NCI-H446 treated with DMSO at 0.1 percent for 48 hours (cell line): Measurements from ENCODE around the gene NFIA.
"Not testable (repeated sequence)": the region's sequence is repeated elsewhere in the genome, so short reads cannot be mapped to it uniquely, and the experiment has no call there.

Experiments
- DNase-seq: peaks from one replicate; lab custom pipeline; 2025; lab: John Stamatoyannopoulos, UW

Gene NFIA

GRCh38 chr1:61102041-61102440 is 19.7 kb downstream of the NFIA start:
- DNase-seq = no peak

GRCh38 chr1:61102621-61103020 is 20.3 kb downstream of the NFIA start:
- no peak for DNase-seq

DNA sequence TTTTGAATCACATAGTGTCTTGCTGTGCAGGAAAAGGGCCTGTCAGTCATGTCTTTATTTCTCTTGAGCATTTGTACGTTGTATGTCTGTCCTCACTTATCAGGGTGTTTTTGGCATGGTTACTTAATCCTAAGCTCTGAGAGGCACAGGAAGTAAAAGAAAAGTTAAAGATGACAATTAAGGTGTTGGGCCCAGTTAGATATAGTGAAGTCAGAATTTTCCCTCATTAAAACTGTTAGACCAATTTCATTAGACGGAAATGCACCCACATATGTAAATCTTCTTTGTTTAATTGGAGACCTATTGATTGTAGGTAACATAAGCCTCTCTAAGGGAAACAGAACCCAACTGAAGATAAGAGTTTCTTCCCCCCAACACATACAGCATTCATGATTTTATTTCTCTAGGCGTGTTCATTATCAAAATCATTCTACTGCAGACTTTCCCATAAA is 21.9 kb downstream of the NFIA start:
- DNase-seq = no peak

DNA sequence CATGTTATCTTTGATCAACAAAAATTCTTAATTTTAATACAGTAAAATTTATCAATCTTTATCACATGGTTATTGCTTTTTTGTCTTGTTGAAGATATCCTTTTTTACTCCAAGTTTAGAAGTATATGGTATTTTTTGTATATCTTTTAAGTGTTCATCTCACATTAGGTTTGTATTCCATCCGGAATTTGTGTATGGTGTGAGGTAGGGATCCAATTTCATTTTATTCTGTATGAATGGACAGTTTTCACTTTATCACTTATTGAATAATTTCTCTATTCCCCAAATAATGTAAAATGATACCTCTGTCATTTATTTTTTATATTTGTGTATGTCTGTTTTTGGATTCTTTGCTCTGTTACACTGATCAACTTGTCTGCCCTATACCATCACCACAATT is 25.3 kb downstream of the NFIA start:
- DNase-seq = no peak

GRCh38 chr1:61109158-61109557 is 26.8 kb downstream of the NFIA start:
- no peak for DNase-seq

- no peak for DNase-seq
These were observed 27.5 kb downstream of the NFIA start for GRCh38 chr1:61109910-61110309.

- DNase-seq = no peak
These were observed 28.2 kb downstream of the NFIA start for GRCh38 chr1:61110554-61110953.

DNA sequence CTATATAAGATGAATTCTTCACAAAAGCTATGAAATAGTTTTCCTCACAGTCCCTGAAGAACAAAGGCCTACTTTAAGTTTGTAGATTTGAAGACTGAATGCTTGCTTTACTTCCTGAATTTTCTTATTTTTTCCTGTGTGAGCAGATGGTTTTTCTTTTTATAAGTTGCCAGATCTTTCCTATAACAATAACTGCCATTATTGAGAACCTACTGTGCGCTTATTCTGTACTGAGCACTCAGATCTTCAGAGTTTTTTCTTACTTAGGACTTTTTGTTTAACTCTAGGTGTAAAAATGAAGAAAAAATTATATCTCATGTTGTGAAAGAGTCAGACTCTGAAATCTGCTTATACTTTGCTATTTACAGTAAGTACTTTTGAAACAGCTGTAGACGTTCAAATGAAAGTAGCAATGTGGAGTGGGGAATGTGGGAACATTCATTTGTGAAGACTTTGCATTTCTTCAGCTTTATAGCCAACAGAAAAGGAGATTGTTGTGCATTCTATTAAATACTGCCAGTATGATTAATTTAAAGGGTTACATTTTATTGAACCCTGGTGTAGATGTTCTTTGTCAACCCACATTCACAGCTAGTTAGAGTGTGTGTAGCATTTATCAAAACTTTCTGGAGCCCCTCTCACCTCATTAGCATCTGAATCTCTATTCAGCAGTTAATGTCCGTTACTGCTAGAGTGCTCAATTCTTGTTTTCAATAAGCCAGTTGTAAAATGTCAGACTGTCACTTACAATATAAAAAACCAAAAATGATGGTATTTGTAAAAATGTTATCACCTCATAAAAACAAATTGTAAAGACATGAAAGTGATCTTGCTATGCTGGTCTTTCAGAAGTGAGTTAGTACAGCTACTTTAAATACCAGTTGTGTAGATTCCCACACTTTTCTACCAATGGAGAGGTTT is 29.0 kb downstream of the NFIA start:
- no peak for DNase-seq

DNA sequence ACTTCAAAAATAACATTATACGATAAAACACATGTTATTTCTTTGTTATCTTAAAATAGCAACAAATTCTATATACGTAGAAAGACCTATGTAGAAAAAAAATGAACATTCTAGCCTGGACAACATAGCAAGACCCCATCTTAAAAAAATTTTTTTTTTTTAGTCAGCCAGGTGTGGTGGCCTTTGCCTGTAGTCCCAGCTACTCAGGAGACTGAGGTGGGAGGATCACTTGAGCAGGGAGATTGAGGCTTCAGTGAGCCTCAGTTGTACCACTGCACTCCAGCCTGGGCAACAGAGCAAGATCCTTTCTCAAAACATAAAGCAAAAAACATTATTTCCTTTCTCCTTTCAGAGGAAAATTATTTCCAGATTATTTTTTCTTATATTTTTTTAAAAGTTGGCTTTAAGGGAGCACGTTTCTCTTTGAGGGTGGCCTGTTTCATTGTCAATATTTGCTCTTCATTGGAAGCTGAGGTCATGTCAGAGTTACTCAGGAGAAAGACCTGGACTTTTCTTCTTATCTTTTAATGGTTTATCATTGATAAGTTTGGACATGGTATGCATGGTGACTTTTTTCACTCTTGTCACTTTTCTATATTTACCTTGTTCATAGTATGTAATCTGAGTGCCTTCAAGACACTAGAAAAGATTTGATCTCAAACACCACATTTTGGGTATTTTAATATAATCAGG is 32.0 kb downstream of the NFIA start:
- no peak for DNase-seq

GRCh38 chr1:61115436-61115835 is 33.1 kb downstream of the NFIA start:
- no peak for DNase-seq

GRCh38 chr1:61116421-61116820 is 34.1 kb downstream of the NFIA start:
- no peak for DNase-seq

DNA sequence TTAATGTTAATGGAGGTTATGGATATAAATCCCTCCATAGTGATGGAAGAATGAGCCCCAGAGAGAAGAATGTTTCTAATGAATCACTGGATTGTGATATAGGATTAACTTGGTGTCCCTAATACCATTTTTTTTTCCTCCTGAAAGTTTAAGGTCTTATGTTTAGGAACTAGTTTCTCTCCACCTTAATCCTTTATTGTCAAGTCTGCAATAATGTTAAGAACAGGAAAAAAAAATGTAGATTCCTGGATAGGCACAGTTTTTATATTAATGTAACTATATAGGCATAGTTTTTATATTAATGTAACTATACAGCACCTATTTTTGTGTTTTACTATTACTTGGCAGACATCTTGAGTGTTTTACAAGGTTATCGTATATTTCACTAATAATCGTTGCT is 34.9 kb downstream of the NFIA start:
- no peak for DNase-seq

DNA sequence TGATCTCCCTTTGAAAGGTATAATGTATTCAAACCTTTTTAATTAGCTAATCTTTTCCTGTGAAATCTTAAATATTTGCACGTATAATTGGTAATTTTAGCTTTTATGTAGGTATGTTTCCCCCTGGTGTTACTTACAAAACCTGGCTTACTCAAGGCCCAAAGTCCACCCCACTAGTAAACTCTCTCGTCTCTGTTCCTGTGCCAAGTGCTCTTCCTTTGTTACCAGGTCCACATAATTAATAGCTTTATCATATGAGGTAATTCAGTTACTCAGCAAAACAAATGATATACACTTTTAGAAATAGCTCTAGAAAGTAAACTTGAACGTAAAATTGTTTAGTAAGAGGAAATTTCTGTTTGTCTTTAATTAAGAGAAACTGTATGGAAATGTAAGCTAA is 36.7 kb downstream of the NFIA start:
- DNase-seq = peak; percentile 23

DNA sequence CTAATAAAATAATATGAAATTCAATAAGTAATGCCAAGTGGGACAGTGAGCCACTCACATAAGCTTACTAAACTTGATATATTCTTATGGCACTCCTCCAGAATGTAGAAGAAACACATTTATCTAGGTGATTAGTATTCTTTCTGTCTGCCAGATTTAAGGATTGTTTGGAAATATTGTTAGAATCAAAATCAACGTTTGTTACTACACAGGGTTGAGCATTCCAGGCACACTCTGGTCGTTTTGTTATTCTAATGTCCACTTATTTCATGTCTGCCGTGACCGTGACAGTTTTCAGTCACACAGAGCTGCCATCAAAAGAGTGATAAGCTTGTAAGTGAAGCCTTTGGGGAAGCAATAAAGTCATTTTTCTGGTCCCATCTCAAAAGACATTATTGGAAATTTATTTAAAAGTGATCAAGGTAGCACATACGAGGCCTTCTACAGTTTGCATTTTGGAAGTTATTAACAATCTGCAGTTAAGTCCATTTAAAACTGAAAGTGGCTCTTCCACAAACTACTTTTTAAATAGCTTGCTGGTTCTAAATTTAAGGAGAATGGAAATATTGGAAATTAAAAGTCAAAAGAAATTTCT is 38.0 kb downstream of the NFIA start:
- DNase-seq = no peak

DNA sequence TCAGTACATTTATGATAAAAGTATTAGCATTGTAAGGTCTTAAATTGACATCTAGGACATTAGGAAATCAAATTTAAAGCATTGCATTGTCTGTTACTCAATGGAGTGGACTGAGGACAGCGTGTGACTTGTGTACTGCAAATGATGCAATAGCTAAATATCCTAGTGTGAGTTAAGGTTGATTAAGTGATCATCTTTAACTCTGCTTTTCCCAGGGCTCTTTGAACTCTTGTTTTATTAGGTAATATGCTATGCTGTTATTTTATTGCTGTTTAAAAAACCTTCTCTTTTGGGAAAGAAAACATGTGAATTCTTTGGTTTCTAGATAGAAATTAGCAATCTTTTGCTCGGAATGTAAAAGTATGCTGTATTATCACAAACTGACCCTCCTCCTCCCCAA is 38.6 kb downstream of the NFIA start:
- no peak for DNase-seq

- no peak for DNase-seq
These were observed 39.3 kb downstream of the NFIA start for GRCh38 chr1:61121631-61122030.

DNA sequence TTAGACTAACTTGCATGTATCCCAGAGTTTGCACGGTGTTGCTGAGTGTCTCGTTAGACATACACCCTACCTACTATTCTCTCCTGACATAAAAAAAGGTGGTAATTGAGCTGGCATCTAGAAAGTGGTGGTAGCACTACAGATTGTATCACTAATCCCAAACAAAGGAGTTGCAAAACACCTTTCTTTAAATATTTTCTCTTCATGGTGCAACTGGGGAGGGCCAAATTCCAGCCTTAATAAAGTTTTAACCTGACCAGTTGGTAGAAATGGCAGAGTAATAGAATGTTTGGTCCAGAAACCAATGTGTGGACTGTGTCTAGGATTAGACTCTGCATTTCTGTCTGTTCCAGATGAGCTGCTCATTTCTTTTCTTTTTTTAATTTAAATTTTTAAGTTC is 40.0 kb downstream of the NFIA start:
- DNase-seq = no peak

DNA sequence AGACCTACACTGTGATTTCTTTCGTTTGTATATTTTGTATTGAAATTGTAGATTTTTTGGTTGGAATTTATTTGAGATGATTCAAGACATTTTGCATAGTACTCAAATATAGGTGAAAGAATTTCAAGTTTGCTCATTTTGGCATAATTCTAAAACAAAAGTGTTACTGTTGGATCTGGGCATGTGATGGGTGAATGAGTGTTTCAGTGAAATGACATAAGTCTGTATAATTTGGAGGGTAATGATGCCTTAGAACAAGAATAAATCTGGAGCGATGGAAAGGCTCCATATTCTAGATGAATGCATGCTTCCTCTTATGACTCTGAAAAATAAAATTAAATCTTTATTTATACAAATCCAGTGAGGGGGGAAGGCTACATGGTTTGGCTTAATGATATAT is 41.0 kb downstream of the NFIA start:
- no peak for DNase-seq

GRCh38 chr1:61124078-61124477 is 41.7 kb downstream of the NFIA start:
- DNase-seq = no peak

- DNase-seq = no peak
These were observed 42.3 kb downstream of the NFIA start for GRCh38 chr1:61124696-61125095.

DNA sequence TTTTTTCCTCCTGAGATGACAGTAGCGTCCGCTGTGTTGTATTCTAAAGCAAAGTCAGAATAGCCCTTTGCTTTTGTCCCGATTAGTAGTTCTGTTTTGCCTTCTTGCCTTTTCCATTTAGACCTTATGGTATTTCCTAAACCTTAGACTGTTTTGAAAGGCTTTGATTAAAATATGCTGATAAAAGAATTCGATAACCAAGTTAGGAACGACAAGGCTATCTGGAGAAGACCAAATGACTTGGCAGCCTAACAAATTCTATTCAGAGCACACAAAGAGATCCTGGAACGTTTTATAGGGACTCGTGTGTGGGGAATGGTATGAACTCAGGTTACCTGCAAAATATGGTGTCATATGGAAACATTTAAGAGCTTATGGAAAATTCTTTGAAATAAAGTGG is 42.9 kb downstream of the NFIA start:
- DNase-seq = no peak

DNA sequence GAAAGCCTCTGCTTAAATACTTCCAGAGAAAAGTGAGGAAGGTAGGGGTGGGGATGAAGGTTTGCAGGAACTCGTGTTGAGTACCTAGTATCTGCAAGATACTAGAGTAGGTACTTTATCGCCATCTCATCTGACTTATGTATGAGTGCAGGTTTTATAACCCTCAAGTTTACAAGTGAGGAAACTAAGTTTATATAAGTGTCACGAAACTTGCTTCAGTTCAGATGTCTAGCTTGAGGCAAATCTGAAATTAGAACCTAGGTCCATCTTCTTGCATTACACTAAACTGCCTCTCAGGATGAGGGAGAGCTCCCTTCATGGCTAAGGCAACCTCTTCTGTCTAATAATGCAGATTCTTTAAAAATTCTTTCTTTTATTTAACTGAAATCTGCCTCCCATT is 43.5 kb downstream of the NFIA start:
- no peak for DNase-seq

GRCh38 chr1:61126843-61127242 is 44.5 kb downstream of the NFIA start:
- DNase-seq = not testable (repeated sequence)
